CD4-positive, alpha-beta T cell treated with Interleukin-21 for 1 hour (primary cell): Measurements from ENCODE around the gene SHF.

Experiments used
- DNase-seq: peaks from one replicate; pipeline ENCODE4 v3.0.0-alpha.2; 2020

Gene SHF

DNA sequence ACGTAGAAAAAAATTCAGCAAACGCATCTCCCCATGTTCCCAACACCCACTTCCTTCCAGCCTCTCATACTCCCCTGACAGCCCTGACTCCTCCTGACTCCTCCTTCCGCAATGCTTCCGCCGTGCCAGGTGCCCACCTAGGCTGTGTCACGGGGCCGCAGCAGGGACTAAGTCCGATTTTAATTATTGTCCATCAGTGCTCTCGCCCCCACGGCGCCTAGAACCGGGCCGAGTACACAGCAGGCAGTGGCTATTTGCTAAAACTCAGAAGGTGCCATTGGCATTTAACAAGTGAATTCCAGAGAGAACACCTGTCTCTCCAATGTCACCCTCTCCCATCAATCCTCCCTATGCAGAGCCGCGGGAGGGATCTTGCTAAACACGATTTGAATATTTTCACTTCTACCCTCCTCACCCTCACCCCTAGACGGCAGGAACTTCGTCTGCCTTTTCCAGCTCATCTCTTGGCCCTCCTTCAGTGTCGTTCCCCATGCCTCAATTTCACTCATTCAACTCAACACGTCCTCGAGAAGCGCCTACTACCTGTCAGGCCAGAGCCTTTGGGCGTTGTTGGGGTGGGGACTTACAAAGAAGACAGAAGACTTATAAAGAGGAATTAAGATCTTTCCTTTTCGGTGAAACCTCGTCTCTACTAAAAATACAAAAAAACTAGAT, 11.5 kb upstream of the SHF start:
- peak; percentile 53 for DNase-seq

DNA sequence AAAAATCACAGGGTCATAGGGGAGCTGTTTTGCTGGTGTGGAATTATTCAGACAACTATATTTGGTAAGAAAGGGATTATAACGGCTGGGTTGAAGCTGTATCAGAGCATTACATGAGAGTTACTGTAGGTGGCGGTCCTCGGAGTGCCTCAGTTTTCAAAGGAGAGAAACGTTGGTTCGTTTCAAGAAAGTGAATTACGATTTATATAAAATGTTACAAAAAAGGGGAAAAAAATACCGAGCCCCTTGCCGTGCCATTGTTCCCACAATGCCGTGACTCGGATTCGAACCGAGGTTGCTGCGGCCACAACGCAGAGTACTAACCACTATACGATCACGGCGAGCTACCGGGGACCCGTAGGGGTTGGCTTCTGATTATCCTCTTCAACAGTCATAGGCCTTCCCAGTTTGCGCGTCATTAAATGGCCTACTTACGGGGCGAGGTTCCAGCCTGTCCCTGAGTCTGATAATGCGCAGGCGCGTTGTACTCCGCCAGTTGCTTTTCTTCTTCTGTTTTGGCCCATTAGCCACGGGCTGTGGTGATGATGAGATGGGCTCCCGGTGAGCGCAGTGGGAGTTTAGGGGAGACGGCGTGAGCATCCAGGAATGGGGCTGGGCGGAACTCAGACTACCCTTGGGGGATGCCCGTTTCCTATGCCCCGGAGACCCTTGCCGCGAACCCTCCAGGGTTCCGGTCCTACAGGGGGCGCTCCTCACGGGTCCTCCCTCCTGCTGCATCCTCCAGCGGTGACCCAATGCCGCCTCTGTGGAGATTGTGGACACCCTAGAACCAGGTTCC, 10.8 kb upstream of the SHF start:
- DNase-seq = peak; percentile 99

GRCh38 chr15:45197512-45197911, 9.7 kb upstream of the SHF start:
- no peak for DNase-seq

GRCh38 chr15:45187578-45187893, 230 bp downstream of the SHF start:
- no peak for DNase-seq

GRCh38 chr15:45186771-45187577, 792 bp downstream of the SHF start:
- no peak for DNase-seq

GRCh38 chr15:45185903-45186770, 1.6 kb downstream of the SHF start:
- DNase-seq = no peak

DNA sequence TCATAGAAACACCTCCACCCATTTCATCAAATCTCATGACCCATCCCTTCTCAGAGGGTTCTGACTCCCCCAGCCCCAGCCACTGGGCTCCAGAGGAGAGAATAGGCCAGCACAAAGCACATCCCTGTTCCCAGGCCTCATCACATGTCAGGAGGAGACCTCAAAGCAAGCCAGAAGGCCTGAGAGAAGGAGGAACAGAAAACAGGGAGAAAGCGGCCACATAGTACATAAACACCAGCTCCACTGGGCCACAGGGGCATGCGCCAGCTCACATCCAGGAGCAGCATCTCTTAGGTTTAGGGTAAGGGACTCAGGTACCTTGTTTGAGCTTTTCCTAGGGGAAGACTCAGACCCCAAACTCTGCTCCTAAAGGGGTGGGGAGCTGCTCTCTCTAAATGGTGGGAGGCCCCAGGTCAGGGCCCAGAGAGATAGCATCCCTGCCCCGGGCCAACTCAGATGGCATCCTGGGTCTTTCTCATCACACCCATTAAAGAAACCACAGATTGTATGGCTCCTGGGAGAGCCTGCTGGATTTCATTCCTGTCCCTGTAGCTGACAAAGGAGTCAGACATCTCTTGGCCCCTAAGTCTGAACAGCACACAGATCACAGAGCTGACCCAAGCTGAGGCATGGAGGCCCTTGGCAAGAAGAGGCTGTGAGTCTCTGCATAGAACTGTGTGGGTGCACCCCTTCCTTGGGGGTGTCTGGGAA, 2.5 kb downstream of the SHF start:
- DNase-seq = no peak

DNA sequence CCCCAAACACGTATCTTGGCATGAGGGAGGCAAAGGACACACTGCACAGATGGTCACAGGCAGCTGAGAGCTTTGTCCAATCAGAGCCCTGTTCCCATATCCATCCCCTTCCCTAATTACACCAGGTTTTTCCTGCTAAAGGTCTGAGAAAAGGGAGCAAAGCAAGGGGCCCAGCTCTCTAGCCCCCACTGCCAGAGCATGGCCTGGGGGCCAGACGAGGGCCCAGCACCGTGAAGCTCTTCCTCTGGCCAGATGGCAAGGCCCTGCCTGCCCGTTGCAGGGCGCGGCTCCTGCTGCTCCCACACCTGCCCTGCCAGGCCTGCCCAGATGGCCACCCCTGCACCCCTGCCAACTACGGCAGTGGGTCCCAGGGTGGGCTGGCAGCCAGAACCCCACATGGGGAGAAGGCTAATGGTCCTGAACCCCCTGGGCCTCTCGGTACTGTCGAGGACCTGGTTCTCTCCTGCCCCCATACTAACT, 3.2 kb downstream of the SHF start:
- DNase-seq = no peak

DNA sequence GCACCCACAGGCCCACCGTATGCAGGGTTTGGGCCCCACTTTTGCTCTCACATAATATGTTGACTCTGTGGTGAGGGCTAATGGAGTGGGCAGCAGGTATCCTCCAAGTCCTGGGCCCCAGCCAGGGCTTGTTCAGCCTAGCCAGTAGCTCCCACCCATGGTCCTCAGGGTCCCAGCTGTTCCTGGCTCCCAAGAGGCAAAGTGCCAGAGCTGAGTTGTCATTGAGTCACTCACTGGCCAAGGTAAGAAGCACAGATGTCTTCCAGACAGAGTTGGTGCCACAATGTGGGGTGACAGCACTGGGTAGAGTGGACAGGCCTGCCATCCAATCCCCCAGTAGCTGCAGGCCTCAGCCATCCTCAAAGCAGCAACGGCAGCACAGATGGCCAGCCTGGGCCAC, 4.3 kb downstream of the SHF start:
- no peak for DNase-seq

GRCh38 chr15:45182996-45183395, 4.8 kb downstream of the SHF start:
- no peak for DNase-seq

- no peak for DNase-seq
These were observed 6.1 kb downstream of the SHF start for GRCh38 chr15:45181491-45182285.

- DNase-seq = no peak
These were observed 6.9 kb downstream of the SHF start for GRCh38 chr15:45180648-45181436.

DNA sequence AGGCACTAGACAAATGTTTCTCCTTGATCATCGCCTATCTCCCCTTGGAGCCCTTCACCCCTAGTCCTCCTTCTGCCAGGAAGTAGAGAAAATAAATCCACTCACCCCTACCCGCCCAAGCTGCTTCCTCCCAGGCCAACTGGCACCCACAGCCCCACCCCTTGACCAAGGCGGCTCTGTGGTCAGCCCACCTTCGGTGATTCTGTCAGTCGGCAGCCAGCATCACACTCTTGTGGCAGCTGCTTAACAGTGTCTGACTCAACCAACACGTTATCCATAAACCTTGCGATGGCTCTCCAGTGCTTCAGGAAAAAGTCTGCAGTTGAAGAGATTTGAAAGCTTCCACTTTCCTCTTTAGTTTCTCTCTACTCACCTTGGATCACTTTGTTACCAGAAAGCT, 7.6 kb downstream of the SHF start:
- peak; percentile 23 for DNase-seq

GRCh38 chr15:45179221-45179985, 8.4 kb downstream of the SHF start:
- DNase-seq = peak; percentile 56

- DNase-seq = no peak
These were observed 10.5 kb downstream of the SHF start for GRCh38 chr15:45177285-45177684.

DNA sequence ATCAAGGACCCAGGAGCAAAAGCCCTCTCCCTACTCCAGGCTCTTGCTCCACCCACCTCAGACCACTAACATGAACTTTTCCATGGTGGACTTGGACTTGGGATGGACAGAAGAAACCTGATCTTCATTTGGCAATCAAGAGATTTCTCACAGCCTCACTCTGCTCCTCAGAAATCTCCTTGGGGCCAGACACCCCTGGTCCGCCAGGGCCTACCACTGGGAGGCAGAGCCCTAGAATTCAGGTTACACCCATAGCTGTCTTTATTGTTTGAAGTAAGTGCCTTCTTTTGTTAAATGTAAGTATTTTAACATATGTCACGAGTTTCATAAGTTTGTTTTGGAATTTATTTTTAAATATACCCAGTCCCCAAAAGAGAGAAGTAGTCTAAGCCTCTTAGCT, 13.2 kb downstream of the SHF start:
- no peak for DNase-seq

DNA sequence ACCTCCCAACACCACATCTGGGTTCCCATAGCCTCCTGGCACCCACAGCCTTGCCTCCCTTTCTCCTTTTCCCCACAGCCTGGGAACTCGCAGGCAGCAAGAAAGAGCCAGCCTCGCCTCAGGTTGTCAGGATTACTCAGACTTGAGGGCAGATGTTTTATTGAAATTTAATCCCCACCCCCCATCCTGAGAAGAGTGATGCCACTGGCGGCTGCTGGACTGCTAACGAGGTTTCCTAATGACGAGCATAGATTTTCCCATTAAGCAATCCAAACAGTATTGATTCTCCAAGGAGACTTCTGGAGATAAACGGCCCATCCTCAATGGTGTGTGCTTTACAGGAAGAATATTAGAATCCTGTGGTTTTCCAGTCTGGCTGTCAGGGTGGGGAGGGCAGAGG, 13.7 kb downstream of the SHF start:
- no peak for DNase-seq

DNA sequence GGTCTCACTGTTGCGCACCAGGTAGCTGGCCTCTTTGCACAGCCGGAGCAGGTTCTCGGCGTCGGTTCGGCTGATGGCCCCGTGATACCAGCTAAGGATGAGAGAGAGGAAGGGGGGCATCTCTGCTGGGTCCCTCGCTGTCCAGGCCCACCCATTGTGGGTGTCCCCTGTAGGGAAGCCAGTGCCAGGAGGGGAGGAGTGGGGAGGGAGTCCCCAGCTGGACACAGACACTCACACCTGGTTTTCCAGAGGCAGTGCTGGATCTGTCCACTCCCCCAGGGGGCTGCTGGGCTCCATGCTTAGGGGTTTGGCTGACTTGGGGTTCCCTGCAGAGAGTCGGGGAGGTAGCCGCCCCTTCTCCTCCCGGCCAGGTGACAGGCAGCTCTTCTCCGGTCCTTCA, 15.9 kb downstream of the SHF start:
- DNase-seq = no peak
